Activated CD8-positive, alpha-beta memory T cell treated with anti-CD3 and anti-CD28 coated beads, Interleukin-2, amount 10 ng/mL, durations not matched to agents 7 days and 5 days (primary cell): ENCODE measurements around the gene MYLK. TPM values are rescaled to one million over a fixed set of nuclear protein-coding genes. Genes with fewer than 3 reads are reported as not detected.
"Not testable (repeated sequence)": the region's sequence is repeated elsewhere in the genome, so short reads cannot be mapped to it uniquely, and the experiment has no call there.

Experiments
- ATAC-seq: fragments of 150-1000 bp; cut with Tn5 transposase; one replicate; pipeline ENCODE4 v1.10.0; 2021; ENCODE audit warnings: moderate library complexity
- CTCF ChIA-PET: fragments of 350-600 bp; sonication (Branson Sonifier 250); formaldehyde crosslinking; loops from one replicate; lab custom pipeline; 2021; ENCODE audit warnings: antibody characterized with exemption; lab: Charles Lee
- DNase-seq: peaks from one replicate; pipeline ENCODE4 v3.0.0-alpha.2; 2020
- H3K27ac Mint-ChIP-seq: one replicate; pipeline ENCODE4 v1.8.0; 2021; ENCODE audit warnings: mild to moderate bottlenecking, mixed read lengths
- H3K27me3 Mint-ChIP-seq: one replicate; pipeline ENCODE4 v1.8.0; 2021; ENCODE audit warnings: mixed read lengths
- H3K36me3 Mint-ChIP-seq: one replicate; pipeline ENCODE4 v1.8.0; 2021; ENCODE audit warnings: mild to moderate bottlenecking, mixed read lengths
- H3K4me1 Mint-ChIP-seq: one replicate; pipeline ENCODE4 v1.8.0; 2021; ENCODE audit warnings: mixed read lengths
- H3K4me3 Mint-ChIP-seq: one replicate; pipeline ENCODE4 v1.8.0; 2021; ENCODE audit warnings: mild to moderate bottlenecking, moderate library complexity, mixed read lengths
- H3K9me3 Mint-ChIP-seq: one replicate; pipeline ENCODE4 v1.8.0; 2022; ENCODE audit warnings: low read depth, mixed read lengths
- total RNA-seq, 2 experiments: library from RNA; stranded (reverse); gene quantifications; one replicate each; pipeline ENCODE4 v1.2.3, GENCODE V29; 2021

The MYLK gene
- total RNA-seq, result under 1 TPM; 0.50 to 0.96 TPM

- Mint-ChIP-seq H3K27me3 (peaks cover 67% of the 10 kb centered on the region), H3K4me3 (peak within 1 kb of the TSS; percentile 62), H3K36me3 (peaks cover 2% of the 10 kb centered on the region), H3K4me1 (peaks cover 15% of the 10 kb centered on the region), H3K27ac (no peak within 1 kb of the TSS), H3K9me3 (no peaks in the 10 kb centered on the region)
- ATAC-seq, result peak; percentile 94
- CTCF ChIA-PET, result interaction anchor here (0.7 kb wide), 1 partner anchor 10 kb away, joined by 3 read pairs; no protein-coding TSS in a partner anchor
- peak; percentile 77 for DNase-seq
Measured at GRCh38 chr3:123884203-123884831, at the start of gene MYLK. Gene MYLK, minus strand, starts transcription at chr3:123884332. Its CDS starts 90,491 bp downstream, at chr3:123793841.

- Mint-ChIP-seq H3K36me3 (peaks cover 34% of the 10 kb centered on the region), H3K27ac (no peak overlapping the region), H3K4me3 (no peak overlapping the region), H3K9me3 (no peaks in the 10 kb centered on the region), H3K4me1 (no peaks in the 10 kb centered on the region), H3K27me3 (no peaks in the 10 kb centered on the region)
- CTCF ChIA-PET, result no interaction called here
- no peak for ATAC-seq
- DNase-seq, result no peak
Measured at GRCh38 chr3:123930445-123930844, 46.3 kb upstream of the MYLK start.

GRCh38 chr3:123929325-123929724, 45.2 kb upstream of the MYLK start:
- Mint-ChIP-seq H3K4me1 (no peaks in the 10 kb centered on the region), H3K4me3 (no peak overlapping the region), H3K9me3 (no peaks in the 10 kb centered on the region), H3K27ac (no peak overlapping the region), H3K36me3 (peaks cover 42% of the 10 kb centered on the region), H3K27me3 (no peaks in the 10 kb centered on the region)
- CTCF ChIA-PET, result no interaction called here
- ATAC-seq, result no peak
- no peak for DNase-seq

- no peaks in the 10 kb centered on the region for H3K27me3 Mint-ChIP-seq
- H3K9me3 Mint-ChIP-seq, result peaks cover 10% of the 10 kb centered on the region
- no peak for ATAC-seq
- CTCF ChIA-PET, result no interaction called here
- no peak for DNase-seq
- no peaks in the 10 kb centered on the region for H3K4me1 Mint-ChIP-seq
- no peak overlapping the region for H3K4me3 Mint-ChIP-seq
- H3K27ac Mint-ChIP-seq, result no peak overlapping the region
- peaks cover 52% of the 10 kb centered on the region for H3K36me3 Mint-ChIP-seq
Measured at GRCh38 chr3:123926396-123926795, 42.3 kb upstream of the MYLK start.

GRCh38 chr3:123920868-123921267, 36.7 kb upstream of the MYLK start:
- ATAC-seq, result no peak
- Mint-ChIP-seq H3K9me3 (peaks cover 21% of the 10 kb centered on the region), H3K27me3 (no peaks in the 10 kb centered on the region), H3K36me3 (peaks cover 69% of the 10 kb centered on the region), H3K27ac (no peak overlapping the region), H3K4me1 (peaks cover 4% of the 10 kb centered on the region), H3K4me3 (no peak overlapping the region)
- DNase-seq, result no peak
- CTCF ChIA-PET, result no interaction called here

- Mint-ChIP-seq H3K27me3 (no peaks in the 10 kb centered on the region), H3K27ac (no peak overlapping the region), H3K4me1 (peaks cover 4% of the 10 kb centered on the region), H3K36me3 (peaks cover 66% of the 10 kb centered on the region), H3K4me3 (no peak overlapping the region), H3K9me3 (peaks cover 21% of the 10 kb centered on the region)
- DNase-seq (no peak), ATAC-seq (no peak)
- CTCF ChIA-PET, result no interaction called here
Measured at GRCh38 chr3:123920383-123920782, 36.3 kb upstream of the MYLK start.

- Mint-ChIP-seq H3K4me3 (no peak overlapping the region), H3K9me3 (peaks cover 21% of the 10 kb centered on the region), H3K27ac (no peak overlapping the region), H3K27me3 (no peaks in the 10 kb centered on the region), H3K36me3 (peaks cover 62% of the 10 kb centered on the region), H3K4me1 (peaks cover 4% of the 10 kb centered on the region)
- CTCF ChIA-PET, result no interaction called here
- ATAC-seq, result no peak
- DNase-seq, result no peak
Measured at GRCh38 chr3:123919353-123919752, 35.2 kb upstream of the MYLK start.

GRCh38 chr3:123914829-123915228, 30.7 kb upstream of the MYLK start:
- Mint-ChIP-seq H3K4me3 (no peak overlapping the region), H3K27ac (no peak overlapping the region), H3K4me1 (no peaks in the 10 kb centered on the region), H3K36me3 (peaks cover 24% of the 10 kb centered on the region), H3K27me3 (no peaks in the 10 kb centered on the region), H3K9me3 (no peaks in the 10 kb centered on the region)
- CTCF ChIA-PET, result no interaction called here
- DNase-seq (no peak), ATAC-seq (no peak)

- ATAC-seq, result no peak
Measured at GRCh38 chr3:123909785-123910184, 25.7 kb upstream of the MYLK start.

GRCh38 chr3:123907720-123908119, 23.6 kb upstream of the MYLK start:
- peaks cover 8% of the 10 kb centered on the region for H3K27me3 Mint-ChIP-seq
- no peaks in the 10 kb centered on the region for H3K4me1 Mint-ChIP-seq
- no peak for DNase-seq
- peaks cover 1% of the 10 kb centered on the region for H3K36me3 Mint-ChIP-seq
- no peak for ATAC-seq
- no peaks in the 10 kb centered on the region for H3K9me3 Mint-ChIP-seq
- CTCF ChIA-PET, result no interaction called here
- H3K4me3 Mint-ChIP-seq, result no peak overlapping the region
- H3K27ac Mint-ChIP-seq, result no peak overlapping the region

More at GRCh38 chr3:123909785-123910184, 25.7 kb upstream of the MYLK start:
- Mint-ChIP-seq H3K36me3 (peaks cover 3% of the 10 kb centered on the region), H3K27me3 (peaks cover 4% of the 10 kb centered on the region), H3K4me3 (no peak overlapping the region), H3K9me3 (no peaks in the 10 kb centered on the region), H3K27ac (no peak overlapping the region), H3K4me1 (no peaks in the 10 kb centered on the region)
- DNase-seq, result no peak
- CTCF ChIA-PET, result no interaction called here

- no peak for ATAC-seq
- DNase-seq, result no peak
- Mint-ChIP-seq H3K4me1 (no peaks in the 10 kb centered on the region), H3K36me3 (no peaks in the 10 kb centered on the region), H3K27ac (no peak overlapping the region), H3K4me3 (no peak overlapping the region), H3K27me3 (peaks cover 39% of the 10 kb centered on the region), H3K9me3 (no peaks in the 10 kb centered on the region)
- CTCF ChIA-PET, result no interaction called here
Measured at GRCh38 chr3:123899300-123899865, 15.3 kb upstream of the MYLK start.

- Mint-ChIP-seq H3K4me3 (no peak overlapping the region), H3K9me3 (peaks cover 8% of the 10 kb centered on the region), H3K27me3 (peaks cover 25% of the 10 kb centered on the region), H3K4me1 (no peaks in the 10 kb centered on the region), H3K27ac (no peak overlapping the region), H3K36me3 (peaks cover 2% of the 10 kb centered on the region)
- no peak for ATAC-seq
- no peak for DNase-seq
- CTCF ChIA-PET, result no interaction called here
Measured at GRCh38 chr3:123893012-123893411, 8.9 kb upstream of the MYLK start.

GRCh38 chr3:123892195-123892594, 8.1 kb upstream of the MYLK start:
- no peak for DNase-seq
- Mint-ChIP-seq H3K27me3 (peaks cover 30% of the 10 kb centered on the region), H3K4me3 (no peak overlapping the region), H3K36me3 (peaks cover 2% of the 10 kb centered on the region), H3K9me3 (peaks cover 8% of the 10 kb centered on the region), H3K27ac (no peak overlapping the region), H3K4me1 (no peaks in the 10 kb centered on the region)
- CTCF ChIA-PET, result no interaction called here
- no peak for ATAC-seq

GRCh38 chr3:123890991-123891390, 6.9 kb upstream of the MYLK start:
- H3K27ac Mint-ChIP-seq, H3K36me3 Mint-ChIP-seq, CTCF ChIA-PET, ATAC-seq, H3K4me3 Mint-ChIP-seq, DNase-seq, H3K9me3 Mint-ChIP-seq, H3K4me1 Mint-ChIP-seq: not testable (repeated sequence)
- H3K27me3 Mint-ChIP-seq, result peaks cover 32% of the 10 kb centered on the region
